HG03342 (cell line): ENCODE results near the gene SAPCD2.

ENCODE experiments used
- ATAC-seq: cut with Tn5 transposase; IDR thresholded peaks from one replicate; pipeline ENCODE4 v1.9.1; 2021; ENCODE audit warnings: mild to moderate bottlenecking, moderate library complexity; ENCODE audit not compliant: unreplicated experiment

SAPCD2 gene

GRCh38 chr9:137019891-137020683 lies 50.3 kb downstream of the SAPCD2 start:
- no peak for ATAC-seq

DNA sequence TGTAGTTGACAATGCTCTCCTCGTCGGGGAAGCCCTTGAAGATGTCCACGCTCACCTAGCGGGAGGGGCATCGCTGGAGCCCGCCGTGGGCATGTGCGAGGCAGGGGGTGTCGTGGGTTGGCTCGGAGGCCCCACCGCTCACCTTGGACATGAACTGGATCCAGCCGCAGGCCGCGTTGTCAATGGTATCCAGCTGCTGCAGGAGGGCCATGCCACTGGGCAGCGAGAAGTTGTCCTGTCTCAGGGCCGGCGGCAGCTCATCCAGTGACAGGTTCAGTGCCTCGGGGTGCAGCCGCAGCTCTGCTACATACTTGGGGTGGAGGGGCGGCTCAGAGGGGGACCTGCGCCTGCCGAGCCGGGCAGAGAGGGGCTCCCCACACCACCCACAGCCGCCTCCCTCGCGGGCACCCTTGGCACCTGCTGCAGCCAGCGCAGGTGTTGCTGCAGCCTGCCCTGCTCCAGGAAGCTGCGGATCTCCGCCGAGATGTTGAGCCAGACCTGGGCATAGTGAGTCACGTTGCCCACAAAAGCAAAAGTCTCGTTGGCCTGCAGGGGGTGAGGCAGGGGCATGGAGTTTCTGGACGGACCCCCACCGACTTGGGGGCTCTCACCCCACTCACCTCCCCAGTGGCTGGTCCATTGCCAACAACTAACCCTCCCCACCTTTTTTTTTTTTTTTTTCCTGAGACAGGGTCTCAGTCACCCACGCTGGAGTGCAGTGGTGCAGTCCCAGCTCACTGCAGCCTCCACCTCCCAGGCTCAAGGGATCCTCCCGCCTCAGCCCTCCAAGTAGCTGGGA lies 51.4 kb downstream of the SAPCD2 start:
- no peak for ATAC-seq

DNA sequence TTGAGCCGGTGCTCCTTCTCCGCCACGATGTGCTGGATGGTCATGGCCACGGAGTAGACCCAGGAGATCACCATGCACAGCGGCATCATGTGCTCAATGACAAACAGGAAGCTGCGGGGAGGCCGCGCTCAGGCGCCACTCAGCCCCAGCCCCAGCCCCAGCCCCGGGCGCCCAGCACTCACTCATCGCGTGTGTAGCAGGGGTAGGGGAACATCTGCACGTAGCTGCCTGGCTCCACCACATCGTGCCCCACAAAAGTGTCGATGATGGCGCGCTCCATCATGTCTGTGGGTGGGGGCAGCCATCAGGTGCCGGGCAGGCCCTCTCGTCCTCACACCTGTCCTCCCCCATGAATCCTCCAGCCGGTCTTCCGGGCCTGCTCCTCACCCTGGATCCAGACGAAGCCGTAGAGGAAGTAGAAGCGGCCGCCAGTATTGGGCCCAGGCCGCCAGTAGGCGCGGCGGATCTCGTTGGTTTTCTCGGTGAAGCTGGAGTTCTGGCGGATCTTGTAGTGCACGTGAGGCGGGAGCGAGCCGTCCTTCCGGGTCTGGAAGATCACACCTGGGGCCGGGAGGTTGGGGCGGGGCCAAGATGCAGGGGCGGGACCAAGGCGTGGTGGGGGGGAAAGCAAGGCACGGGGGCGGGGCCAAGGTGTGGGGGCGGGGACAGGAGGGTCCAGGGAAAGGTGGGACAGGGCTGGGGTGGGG lies 52.4 kb downstream of the SAPCD2 start:
- no peak for ATAC-seq

GRCh38 chr9:137017071-137017470 lies 53.3 kb downstream of the SAPCD2 start:
- ATAC-seq = no peak

DNA sequence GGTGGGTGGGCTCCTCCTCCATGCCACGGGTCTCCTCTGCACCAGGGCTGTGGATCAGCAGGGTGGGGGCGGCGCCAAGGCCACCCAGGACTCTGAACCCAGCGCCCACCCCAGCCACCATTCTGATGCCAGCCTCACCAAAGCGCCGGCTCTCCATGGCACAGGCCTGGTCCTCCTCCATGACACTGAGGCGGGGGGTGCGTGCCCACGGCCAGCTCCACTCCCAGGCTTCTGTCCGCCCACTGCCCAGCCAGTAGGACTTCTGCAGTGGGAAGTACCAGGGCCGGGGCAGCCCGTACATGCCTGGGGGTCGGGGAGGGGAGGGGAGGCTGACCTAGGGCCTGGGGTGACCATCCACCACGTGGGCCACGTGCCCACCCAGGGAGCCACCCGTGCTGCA lies 53.9 kb downstream of the SAPCD2 start:
- no peak for ATAC-seq

DNA sequence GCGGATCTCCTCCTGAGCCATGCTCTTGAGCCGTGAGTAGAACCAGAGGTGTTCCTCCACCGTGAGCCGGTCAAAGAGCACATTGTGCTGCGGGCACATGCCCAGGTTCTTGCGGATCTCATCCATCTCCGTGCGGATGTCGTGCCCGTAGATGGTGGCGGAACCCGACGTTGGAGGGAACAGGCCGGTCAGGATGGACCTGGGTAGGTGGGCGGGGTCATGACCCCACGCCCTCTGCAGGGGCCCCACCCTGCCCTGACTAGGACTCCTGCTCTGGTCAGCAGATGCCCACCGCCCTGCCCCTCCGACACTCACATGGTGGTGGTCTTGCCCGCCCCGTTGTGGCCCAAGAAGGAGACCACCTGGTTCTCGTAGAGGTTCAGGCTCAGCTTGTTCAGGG lies 54.4 kb downstream of the SAPCD2 start:
- ATAC-seq = no peak

GRCh38 chr9:137015540-137015930 lies 54.8 kb downstream of the SAPCD2 start:
- no peak for ATAC-seq

GRCh38 chr9:137014776-137015539 lies 55.4 kb downstream of the SAPCD2 start:
- no peak for ATAC-seq

DNA sequence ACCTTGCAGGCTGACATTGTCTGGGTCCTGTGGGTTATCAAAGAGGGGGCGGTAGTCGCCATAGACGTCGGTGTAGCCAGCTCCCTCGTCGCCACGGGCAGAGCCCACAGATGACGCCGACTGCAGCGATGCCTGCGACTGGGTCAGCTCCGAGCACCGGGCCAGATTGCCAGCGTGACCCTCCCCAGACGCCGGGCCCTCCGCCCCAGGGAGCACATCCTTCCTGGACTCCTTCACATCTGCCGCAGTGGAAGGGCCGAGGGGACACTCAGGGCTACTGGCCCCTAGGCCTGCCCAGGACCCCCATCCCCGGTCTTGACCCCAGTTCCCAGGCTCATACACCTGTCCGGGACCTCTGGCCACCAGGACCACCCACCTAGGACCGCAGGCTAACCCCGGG lies 56.2 kb downstream of the SAPCD2 start:
- no peak for ATAC-seq

- no peak for ATAC-seq
Observed at GRCh38 chr9:137013571-137013940, 56.8 kb downstream of the SAPCD2 start.

GRCh38 chr9:137012694-137013570 lies 57.4 kb downstream of the SAPCD2 start:
- no peak for ATAC-seq
